Chondrocyte (in vitro differentiated cells): ENCODE results near the gene STAU1. TPM values are rescaled to one million over a fixed set of nuclear protein-coding genes. Genes with fewer than 3 reads are reported as not detected.
A peak's percentile ranks its signal among the peaks of the same experiment; 100 is the strongest.
"Not testable (repeated sequence)": the region's sequence is repeated elsewhere in the genome, so short reads cannot be mapped to it uniquely, and the experiment has no call there.

Experiments
- DNase-seq: peaks from one replicate; pipeline ENCODE4 v3.0.0; 2021; ENCODE audit warnings: mixed read lengths, low spot score
- H3K27ac Mint-ChIP-seq: one replicate; pipeline ENCODE4 v1.8.0; 2021; ENCODE audit warnings: mild to moderate bottlenecking, moderate library complexity, mixed read lengths; ENCODE audit not compliant: unreplicated experiment
- H3K27me3 Mint-ChIP-seq: 2 replicates; pipeline ENCODE4 v1.8.0; 2021; ENCODE audit warnings: low read depth, mixed read lengths
- H3K36me3 Mint-ChIP-seq: 2 replicates; pipeline ENCODE4 v1.8.0; 2021; ENCODE audit warnings: low read depth, mixed read lengths
- H3K4me1 Mint-ChIP-seq: 2 replicates; pipeline ENCODE4 v1.8.0; 2021; ENCODE audit warnings: low read depth, mild to moderate bottlenecking, mixed read lengths
- H3K4me3 Mint-ChIP-seq: one replicate; pipeline ENCODE4 v1.8.0; 2021; ENCODE audit warnings: mild to moderate bottlenecking, moderate library complexity, mixed read lengths; ENCODE audit not compliant: unreplicated experiment
- H3K9me3 Mint-ChIP-seq: 2 replicates; pipeline ENCODE4 v1.8.0; 2021; ENCODE audit warnings: low read depth, mixed read lengths
- total RNA-seq: library from RNA; stranded (reverse); gene quantifications from 3 replicates; pipeline ENCODE4 v1.2.1, GENCODE V29; 2021
- TF ChIP-seq, protein P1 (sequence below): fragments of 200-600 bp; sonication (generic); IDR thresholded peaks from 2 replicates; pipeline ENCODE4 v1.5.0; 2021; ENCODE audit warnings: antibody characterized with exemption, mild to moderate bottlenecking, moderate library complexity

The STAU1 gene
- total RNA-seq, 1 donor from 2014 or later: 77.2 TPM

GRCh38 chr20:49118307-49118706, 69.8 kb downstream of the STAU1 start:
- TF ChIP-seq, protein P1, sequence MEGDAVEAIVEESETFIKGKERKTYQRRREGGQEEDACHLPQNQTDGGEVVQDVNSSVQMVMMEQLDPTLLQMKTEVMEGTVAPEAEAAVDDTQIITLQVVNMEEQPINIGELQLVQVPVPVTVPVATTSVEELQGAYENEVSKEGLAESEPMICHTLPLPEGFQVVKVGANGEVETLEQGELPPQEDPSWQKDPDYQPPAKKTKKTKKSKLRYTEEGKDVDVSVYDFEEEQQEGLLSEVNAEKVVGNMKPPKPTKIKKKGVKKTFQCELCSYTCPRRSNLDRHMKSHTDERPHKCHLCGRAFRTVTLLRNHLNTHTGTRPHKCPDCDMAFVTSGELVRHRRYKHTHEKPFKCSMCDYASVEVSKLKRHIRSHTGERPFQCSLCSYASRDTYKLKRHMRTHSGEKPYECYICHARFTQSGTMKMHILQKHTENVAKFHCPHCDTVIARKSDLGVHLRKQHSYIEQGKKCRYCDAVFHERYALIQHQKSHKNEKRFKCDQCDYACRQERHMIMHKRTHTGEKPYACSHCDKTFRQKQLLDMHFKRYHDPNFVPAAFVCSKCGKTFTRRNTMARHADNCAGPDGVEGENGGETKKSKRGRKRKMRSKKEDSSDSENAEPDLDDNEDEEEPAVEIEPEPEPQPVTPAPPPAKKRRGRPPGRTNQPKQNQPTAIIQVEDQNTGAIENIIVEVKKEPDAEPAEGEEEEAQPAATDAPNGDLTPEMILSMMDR: no peak
- H3K9me3 Mint-ChIP-seq: no peaks in the 10 kb centered on the region
- no peaks in the 10 kb centered on the region for H3K27me3 Mint-ChIP-seq
- peaks cover 50% of the 10 kb centered on the region for H3K36me3 Mint-ChIP-seq
- DNase-seq: no peak
- H3K4me1 Mint-ChIP-seq: peaks cover 4% of the 10 kb centered on the region
- H3K4me3 Mint-ChIP-seq: no peak overlapping the region
- no peak overlapping the region for H3K27ac Mint-ChIP-seq

GRCh38 chr20:49115564-49115963, 72.6 kb downstream of the STAU1 start:
- H3K36me3 Mint-ChIP-seq: peaks cover 47% of the 10 kb centered on the region
- H3K4me1 Mint-ChIP-seq: peaks cover 14% of the 10 kb centered on the region
- DNase-seq: no peak
- H3K9me3 Mint-ChIP-seq: no peaks in the 10 kb centered on the region
- peak overlapping the region; percentile 63 for H3K27ac Mint-ChIP-seq
- TF ChIP-seq, protein P1: peak; percentile 47
- H3K27me3 Mint-ChIP-seq: no peaks in the 10 kb centered on the region
- no peak overlapping the region for H3K4me3 Mint-ChIP-seq

- H3K4me3 Mint-ChIP-seq: no peak overlapping the region
- peaks cover 14% of the 10 kb centered on the region for H3K4me1 Mint-ChIP-seq
- no peaks in the 10 kb centered on the region for H3K9me3 Mint-ChIP-seq
- no peaks in the 10 kb centered on the region for H3K27me3 Mint-ChIP-seq
- peak overlapping the region; percentile 75 for H3K27ac Mint-ChIP-seq
- H3K36me3 Mint-ChIP-seq: peaks cover 31% of the 10 kb centered on the region
- TF ChIP-seq, protein P1: no peak
- DNase-seq: no peak
These were observed 75.4 kb downstream of the STAU1 start for GRCh38 chr20:49112596-49113274.

DNA sequence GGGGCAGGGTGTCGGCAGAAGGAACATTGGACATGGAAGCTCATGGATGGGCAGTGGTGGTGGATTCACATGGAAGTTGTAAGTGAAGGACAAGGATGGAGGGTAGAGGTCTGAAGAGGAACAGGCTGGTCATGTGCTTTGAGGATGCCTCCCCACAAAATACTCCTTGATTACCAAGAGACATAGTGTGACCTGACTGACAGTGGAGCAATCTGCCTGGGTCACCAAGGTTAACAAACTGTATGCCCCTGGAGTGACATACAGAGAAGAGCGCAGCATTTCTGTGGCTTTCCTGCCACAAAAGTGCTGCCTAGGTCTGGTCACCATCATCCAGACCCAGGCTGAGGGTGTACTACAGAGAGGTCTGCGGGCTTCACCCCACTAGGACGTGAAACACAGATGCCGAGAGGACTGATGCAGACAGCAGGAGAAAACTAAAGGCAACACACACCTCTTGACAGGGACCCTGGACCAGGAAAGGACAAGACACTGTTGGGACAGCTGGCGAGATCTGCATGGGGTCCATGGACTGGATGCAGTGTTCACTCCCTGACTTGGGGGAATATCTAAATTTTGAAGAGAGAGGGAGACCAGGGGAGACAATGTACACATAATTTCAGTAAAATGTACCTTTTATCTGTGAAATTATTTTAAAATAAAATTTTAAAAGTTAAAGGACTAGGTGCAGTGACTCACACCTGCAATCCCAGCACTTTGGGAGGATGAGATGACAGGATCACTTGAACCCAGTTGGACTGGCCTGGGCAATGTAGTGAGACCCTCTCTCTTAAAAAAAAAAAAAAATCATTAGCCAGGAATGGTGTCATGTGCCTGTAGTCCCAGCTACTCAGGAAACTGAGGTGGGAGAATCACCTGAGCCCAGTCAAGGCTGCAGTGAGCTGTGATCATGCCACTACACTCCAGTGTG, 77.1 kb downstream of the STAU1 start:
- Mint-ChIP-seq H3K27me3 (no peaks in the 10 kb centered on the region), H3K4me1 (peaks cover 14% of the 10 kb centered on the region), H3K9me3 (no peaks in the 10 kb centered on the region), H3K27ac (peak overlapping the region; percentile 69), H3K4me3 (no peak overlapping the region), H3K36me3 (peaks cover 22% of the 10 kb centered on the region)
- TF ChIP-seq, protein P1: no peak
- no peak for DNase-seq

DNA sequence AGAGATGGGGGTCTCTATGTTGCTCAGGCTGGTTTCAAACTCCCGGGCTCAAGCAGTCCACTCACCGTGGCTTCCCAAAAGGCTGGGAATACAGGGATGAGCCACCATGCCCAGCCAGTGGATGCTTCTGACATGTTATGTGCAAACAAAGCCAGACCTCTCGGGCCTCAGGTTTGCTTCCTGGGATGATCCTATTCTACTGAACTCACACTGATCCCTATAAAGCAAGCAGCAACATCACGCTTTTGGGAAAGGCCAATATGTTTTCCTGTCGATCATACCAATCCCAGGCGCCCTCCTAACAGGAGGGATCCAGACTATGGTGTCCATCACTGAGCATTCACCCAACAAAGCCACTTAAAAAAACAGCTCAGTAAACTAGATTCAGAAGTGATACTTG, 81.8 kb downstream of the STAU1 start:
- no peaks in the 10 kb centered on the region for H3K9me3 Mint-ChIP-seq

GRCh38 chr20:49104979-49105547, 83.1 kb downstream of the STAU1 start:
- H3K27me3 Mint-ChIP-seq, H3K27ac Mint-ChIP-seq, H3K9me3 Mint-ChIP-seq, H3K4me1 Mint-ChIP-seq, H3K4me3 Mint-ChIP-seq, DNase-seq: not testable (repeated sequence)
- peaks cover 21% of the 10 kb centered on the region for H3K36me3 Mint-ChIP-seq

More for the DNA sequence above, 81.8 kb downstream of the STAU1 start:
- no peaks in the 10 kb centered on the region for H3K4me1 Mint-ChIP-seq
- no peak overlapping the region for H3K27ac Mint-ChIP-seq
- DNase-seq: no peak
- TF ChIP-seq, protein P1: no peak
- H3K4me3 Mint-ChIP-seq: no peak overlapping the region
- no peaks in the 10 kb centered on the region for H3K27me3 Mint-ChIP-seq
- H3K36me3 Mint-ChIP-seq: peaks cover 23% of the 10 kb centered on the region
